Measurements from ENCODE around the gene VSIG4. TPM values are rescaled to one million over a fixed set of nuclear protein-coding genes. Genes with fewer than 3 reads are reported as not detected.

The VSIG4 gene
- total RNA-seq, 1 donor from 2014 or later: 237 TPM

GRCh38 chrX:66005830-66006449 lies 33.9 kb downstream of the VSIG4 start:
- DNase-seq (no peak), ATAC-seq (no peak)
- Histone ChIP-seq H3K4me1 (no peaks in the 10 kb centered on the region), H3K4me3 (no peak overlapping the region), H3K27me3 (no peaks in the 10 kb centered on the region), H3K27ac (no peak overlapping the region), H3K9me3 (no peaks in the 10 kb centered on the region), H3K36me3 (no peaks in the 10 kb centered on the region)
- intact Hi-C loops (cut with DNase I): no loop called here
- TF ChIP-seq CTCF (IDR thresholded peaks at IDR 0.05): no peak

GRCh38 chrX:66004928-66005829 lies 34.7 kb downstream of the VSIG4 start:
- TF ChIP-seq CTCF (IDR thresholded peaks at IDR 0.05): no peak
- peak; percentile 64 for ATAC-seq
- no peak for DNase-seq
- H3K4me1 ChIP-seq: no peaks in the 10 kb centered on the region
- H3K27me3 ChIP-seq: no peaks in the 10 kb centered on the region
- H3K4me3 ChIP-seq: no peak overlapping the region
- H3K9me3 ChIP-seq: no peaks in the 10 kb centered on the region
- H3K27ac ChIP-seq: no peak overlapping the region
- intact Hi-C loops (cut with DNase I): no loop called here
- no peaks in the 10 kb centered on the region for H3K36me3 ChIP-seq

GRCh38 chrX:66002824-66003680 lies 36.8 kb downstream of the VSIG4 start:
- no peak for TF ChIP-seq CTCF (IDR thresholded peaks at IDR 0.05)
- DNase-seq: no peak
- H3K27ac ChIP-seq: no peak overlapping the region

GRCh38 chrX:66001596-66001995 lies 38.3 kb downstream of the VSIG4 start:
- Histone ChIP-seq H3K27me3 (no peaks in the 10 kb centered on the region), H3K27ac (no peak overlapping the region), H3K4me3 (no peak overlapping the region), H3K4me1 (no peaks in the 10 kb centered on the region), H3K36me3 (no peaks in the 10 kb centered on the region), H3K9me3 (no peaks in the 10 kb centered on the region)
- DNase-seq: no peak
- TF ChIP-seq CTCF (IDR thresholded peaks at IDR 0.05): no peak
- no peak for ATAC-seq
- intact Hi-C loops (cut with DNase I): no loop called here

More at GRCh38 chrX:66002824-66003680, 36.8 kb downstream of the VSIG4 start:
- Histone ChIP-seq H3K4me1 (no peaks in the 10 kb centered on the region), H3K36me3 (no peaks in the 10 kb centered on the region), H3K4me3 (no peak overlapping the region), H3K27me3 (no peaks in the 10 kb centered on the region), H3K9me3 (no peaks in the 10 kb centered on the region)
- ATAC-seq: no peak
- intact Hi-C loops (cut with DNase I): no loop called here

GRCh38 chrX:66000628-66001272 lies 39.1 kb downstream of the VSIG4 start:
- no peak overlapping the region for H3K4me3 ChIP-seq
- H3K27ac ChIP-seq: no peak overlapping the region
- no peaks in the 10 kb centered on the region for H3K36me3 ChIP-seq
- no peak for DNase-seq
- intact Hi-C loops (cut with DNase I): no loop called here
- H3K27me3 ChIP-seq: no peaks in the 10 kb centered on the region
- TF ChIP-seq CTCF (IDR thresholded peaks at IDR 0.05): no peak
- ATAC-seq: no peak
- no peaks in the 10 kb centered on the region for H3K4me1 ChIP-seq
- H3K9me3 ChIP-seq: no peaks in the 10 kb centered on the region
